ENCODE data around the gene LARGE1. TPM values are rescaled to one million over a fixed set of nuclear protein-coding genes. Genes with fewer than 3 reads are reported as not detected.

Gene LARGE1
- total RNA-seq (23.6 and 28.6 TPM in 2 replicates), polyA plus RNA-seq (18.7 and 21.2 TPM in 2 replicates)

GRCh38 chr22:33920197-33920540, at the start of gene LARGE1:
Gene LARGE1, minus strand, starts transcription at chr22:33920476.
- DNase-seq (ENCODE audit: low spot score), result peak; percentile 76
- H3K27ac ChIP-seq, result peak within 1 kb of the TSS; percentile 80
- H3K9me3 ChIP-seq (ENCODE audit: low read depth), result no peaks in the 10 kb centered on the region
- H4K20me1 ChIP-seq (ENCODE audit: insufficient read depth, poor library complexity, severe bottlenecking), result peaks cover 36% of the 10 kb centered on the region
- no peaks in the 10 kb centered on the region for H3K9me2 ChIP-seq (replicated peaks; ENCODE audit: insufficient read depth)
- WGBS (ENCODE audit: low lambda C conversion rate, missing lambda C conversion rate), result 1% methylated on average over 24 of the region's 47 CpGs
- no peak for TF ChIP-seq CTCF (IDR thresholded peaks at IDR 0.05; ENCODE audit: poor library complexity)
- TF ChIP-seq EZH2 (IDR thresholded peaks at IDR 0.05; ENCODE audit: borderline replicate concordance), result no peak
- TF ChIP-seq EZH2phosphoT487 (IDR thresholded peaks at IDR 0.05; ENCODE audit: low read depth, severe bottlenecking, unreplicated experiment), result no peak
- peak within 1 kb of the TSS; percentile 97 for H3K4me3 ChIP-seq
- H2AFZ ChIP-seq, result peak within 1 kb of the TSS; percentile 100
- peaks cover 9% of the 10 kb centered on the region for H3K4me1 ChIP-seq (ENCODE audit: insufficient read depth)
- H3K36me3 ChIP-seq (replicated peaks; ENCODE audit: insufficient read depth, low read depth), result no peaks in the 10 kb centered on the region
- peaks cover 47% of the 10 kb centered on the region for H3K79me2 ChIP-seq
- peak within 1 kb of the TSS; percentile 98 for H3K4me2 ChIP-seq
- no peaks in the 10 kb centered on the region for H3K27me3 ChIP-seq

- Histone ChIP-seq H3K4me1 (ENCODE audit: insufficient read depth) (no peaks in the 10 kb centered on the region), H3K27me3 (no peaks in the 10 kb centered on the region), H3K9me3 (ENCODE audit: low read depth) (no peaks in the 10 kb centered on the region), H3K27ac (no peak overlapping the region), H2AFZ (no peak overlapping the region), H3K4me2 (no peak overlapping the region), H3K4me3 (no peak overlapping the region), H3K36me3 (replicated peaks; ENCODE audit: insufficient read depth, low read depth) (no peaks in the 10 kb centered on the region), H3K79me2 (no peaks in the 10 kb centered on the region), H4K20me1 (ENCODE audit: insufficient read depth, poor library complexity, severe bottlenecking) (no peaks in the 10 kb centered on the region), H3K9me2 (replicated peaks; ENCODE audit: insufficient read depth) (no peaks in the 10 kb centered on the region)
- DNase-seq (ENCODE audit: low spot score), result peak; percentile 52
- no peak for TF ChIP-seq EZH2phosphoT487 (IDR thresholded peaks at IDR 0.05; ENCODE audit: low read depth, severe bottlenecking, unreplicated experiment)
- no peak for TF ChIP-seq CTCF (IDR thresholded peaks at IDR 0.05; ENCODE audit: poor library complexity)
- TF ChIP-seq EZH2 (IDR thresholded peaks at IDR 0.05; ENCODE audit: borderline replicate concordance), result no peak
Measured at GRCh38 chr22:33969045-33969444, 48.8 kb upstream of the LARGE1 start.

- DNase-seq (ENCODE audit: low spot score), result no peak
- H2AFZ ChIP-seq, result no peak overlapping the region
- H3K27me3 ChIP-seq, result no peaks in the 10 kb centered on the region
- no peak overlapping the region for H3K27ac ChIP-seq
- no peaks in the 10 kb centered on the region for H3K36me3 ChIP-seq (replicated peaks; ENCODE audit: insufficient read depth, low read depth)
- no peaks in the 10 kb centered on the region for H4K20me1 ChIP-seq (ENCODE audit: insufficient read depth, poor library complexity, severe bottlenecking)
- 78% methylated on average over 1 of the region's 1 CpG for WGBS (ENCODE audit: low lambda C conversion rate, missing lambda C conversion rate)
- no peak overlapping the region for H3K4me3 ChIP-seq
- no peaks in the 10 kb centered on the region for H3K9me3 ChIP-seq (ENCODE audit: low read depth)
- H3K4me1 ChIP-seq (ENCODE audit: insufficient read depth), result no peaks in the 10 kb centered on the region
- H3K4me2 ChIP-seq, result no peak overlapping the region
- TF ChIP-seq EZH2 (IDR thresholded peaks at IDR 0.05; ENCODE audit: borderline replicate concordance) (no peak), EZH2phosphoT487 (IDR thresholded peaks at IDR 0.05; ENCODE audit: low read depth, severe bottlenecking, unreplicated experiment) (no peak), CTCF (IDR thresholded peaks at IDR 0.05; ENCODE audit: poor library complexity) (no peak)
- H3K9me2 ChIP-seq (replicated peaks; ENCODE audit: insufficient read depth), result no peaks in the 10 kb centered on the region
- H3K79me2 ChIP-seq, result no peaks in the 10 kb centered on the region
Measured at GRCh38 chr22:33964121-33964520, 43.8 kb upstream of the LARGE1 start.

- no peaks in the 10 kb centered on the region for H3K36me3 ChIP-seq (replicated peaks; ENCODE audit: insufficient read depth, low read depth)
- H3K27me3 ChIP-seq, result no peaks in the 10 kb centered on the region
- TF ChIP-seq CTCF (IDR thresholded peaks at IDR 0.05; ENCODE audit: poor library complexity) (no peak), EZH2phosphoT487 (IDR thresholded peaks at IDR 0.05; ENCODE audit: low read depth, severe bottlenecking, unreplicated experiment) (no peak), EZH2 (IDR thresholded peaks at IDR 0.05; ENCODE audit: borderline replicate concordance) (no peak)
- H3K9me3 ChIP-seq (ENCODE audit: low read depth), result no peaks in the 10 kb centered on the region
- H3K79me2 ChIP-seq, result no peaks in the 10 kb centered on the region
- H3K4me1 ChIP-seq (ENCODE audit: insufficient read depth), result no peaks in the 10 kb centered on the region
- H3K4me2 ChIP-seq, result no peak overlapping the region
- H2AFZ ChIP-seq, result no peak overlapping the region
- no peak for DNase-seq (ENCODE audit: low spot score)
- no peak overlapping the region for H3K4me3 ChIP-seq
- H4K20me1 ChIP-seq (ENCODE audit: insufficient read depth, poor library complexity, severe bottlenecking), result no peaks in the 10 kb centered on the region
- 90% methylated on average over 7 of the region's 7 CpGs for WGBS (ENCODE audit: low lambda C conversion rate, missing lambda C conversion rate)
- no peak overlapping the region for H3K27ac ChIP-seq
- no peaks in the 10 kb centered on the region for H3K9me2 ChIP-seq (replicated peaks; ENCODE audit: insufficient read depth)
Measured at GRCh38 chr22:33962409-33962808, 42.1 kb upstream of the LARGE1 start.

All from hepatocyte (in vitro differentiated cells).